Measurements from ENCODE around the gene SMAD3. TPM values are rescaled to one million over a fixed set of nuclear protein-coding genes. Genes with fewer than 3 reads are reported as not detected.

SMAD3 gene
- total RNA-seq, 1 donor: 67.8 TPM

DNA sequence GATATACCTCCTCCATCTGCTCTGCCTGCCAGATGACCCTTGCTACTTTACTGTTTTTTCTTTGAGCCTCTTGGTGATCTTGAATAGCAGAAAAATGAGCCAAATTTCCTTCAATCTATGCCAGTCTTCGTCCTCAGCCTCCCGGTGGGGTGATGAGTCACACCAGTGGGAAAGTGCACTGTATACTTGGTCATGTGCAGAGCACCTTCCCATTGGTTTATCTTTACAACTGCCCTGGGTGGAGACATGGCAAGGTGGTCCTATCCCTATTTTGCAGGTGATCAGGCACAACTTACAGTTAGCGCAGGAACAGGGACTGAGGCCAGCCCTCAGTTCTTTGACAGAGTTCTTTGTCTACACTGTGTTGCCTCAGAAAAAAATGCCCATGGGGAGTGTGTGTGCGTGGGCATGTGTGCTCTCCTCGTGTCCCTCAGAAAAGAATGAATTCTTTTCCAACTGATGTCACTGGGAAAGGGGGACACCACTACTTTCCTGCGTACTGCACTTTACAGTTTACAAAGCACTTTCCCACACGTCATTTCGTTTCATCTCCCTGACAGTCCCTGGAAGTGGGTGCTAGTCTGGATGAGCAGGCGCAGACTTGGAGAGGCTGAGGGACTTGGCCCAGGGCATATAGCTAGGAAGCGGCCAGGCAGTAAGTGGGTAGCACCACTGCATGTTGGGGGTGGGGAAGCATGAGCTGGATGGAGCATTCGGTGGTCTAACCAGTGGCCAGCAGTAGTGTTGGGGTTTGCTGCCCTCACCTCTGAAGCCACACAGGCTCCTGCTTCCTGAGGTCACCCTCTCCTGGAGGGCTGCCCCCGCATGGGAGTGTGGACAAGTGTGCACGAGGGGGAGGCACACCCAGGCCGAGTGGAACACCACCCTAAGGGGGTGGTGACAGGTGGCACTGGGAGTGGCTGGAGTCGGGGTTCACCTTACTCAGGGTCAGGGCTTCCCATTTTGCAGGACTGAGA lies 24.1 kb downstream of the SMAD3 start:
- DNase-seq (ENCODE audit: low read depth): no peak
- TF ChIP-seq, protein P1, sequence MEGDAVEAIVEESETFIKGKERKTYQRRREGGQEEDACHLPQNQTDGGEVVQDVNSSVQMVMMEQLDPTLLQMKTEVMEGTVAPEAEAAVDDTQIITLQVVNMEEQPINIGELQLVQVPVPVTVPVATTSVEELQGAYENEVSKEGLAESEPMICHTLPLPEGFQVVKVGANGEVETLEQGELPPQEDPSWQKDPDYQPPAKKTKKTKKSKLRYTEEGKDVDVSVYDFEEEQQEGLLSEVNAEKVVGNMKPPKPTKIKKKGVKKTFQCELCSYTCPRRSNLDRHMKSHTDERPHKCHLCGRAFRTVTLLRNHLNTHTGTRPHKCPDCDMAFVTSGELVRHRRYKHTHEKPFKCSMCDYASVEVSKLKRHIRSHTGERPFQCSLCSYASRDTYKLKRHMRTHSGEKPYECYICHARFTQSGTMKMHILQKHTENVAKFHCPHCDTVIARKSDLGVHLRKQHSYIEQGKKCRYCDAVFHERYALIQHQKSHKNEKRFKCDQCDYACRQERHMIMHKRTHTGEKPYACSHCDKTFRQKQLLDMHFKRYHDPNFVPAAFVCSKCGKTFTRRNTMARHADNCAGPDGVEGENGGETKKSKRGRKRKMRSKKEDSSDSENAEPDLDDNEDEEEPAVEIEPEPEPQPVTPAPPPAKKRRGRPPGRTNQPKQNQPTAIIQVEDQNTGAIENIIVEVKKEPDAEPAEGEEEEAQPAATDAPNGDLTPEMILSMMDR (IDR thresholded peaks at IDR 0.05; ENCODE audit: insufficient read depth, low read depth, low read length): no peak
- H3K4me3 ChIP-seq (ENCODE audit: low read depth, low read length): no peak overlapping the region

DNA sequence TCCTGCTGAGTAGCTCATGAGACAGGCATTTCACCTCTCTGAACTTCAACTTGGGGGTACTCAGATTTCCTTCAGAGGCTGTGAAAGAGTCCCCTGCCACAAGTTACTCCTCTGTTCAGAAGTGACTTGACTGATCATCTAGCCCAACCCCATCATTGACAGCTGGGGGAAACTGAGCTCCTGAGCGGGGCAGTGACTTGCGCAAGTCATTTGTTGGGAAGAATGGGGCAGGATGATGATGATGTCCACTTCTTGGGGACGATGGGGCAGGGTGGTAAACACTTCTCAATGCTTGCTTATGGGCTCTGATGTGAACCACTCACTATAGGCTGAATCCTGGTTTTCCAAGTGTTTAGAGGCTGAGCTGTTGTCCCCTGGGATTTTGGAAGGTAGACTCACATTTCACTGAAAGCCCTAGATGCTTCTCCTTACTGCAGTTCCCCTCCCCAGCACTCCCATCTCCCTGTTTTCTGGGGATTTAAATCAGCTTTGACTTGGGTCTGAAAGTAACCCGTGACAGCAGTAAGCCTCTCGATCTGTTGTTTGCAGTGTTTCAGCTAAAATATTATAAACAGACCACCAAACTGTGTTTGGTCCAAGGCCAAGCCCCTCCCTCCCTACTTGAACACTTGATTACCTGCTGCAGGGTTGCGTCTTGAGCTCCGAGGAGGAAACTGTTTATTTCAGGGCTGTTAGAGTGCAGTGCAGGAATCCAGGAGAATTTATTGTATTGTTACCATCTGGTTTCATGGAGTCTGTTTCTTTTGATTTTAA lies 25.1 kb downstream of the SMAD3 start:
- TF ChIP-seq, protein P1 (IDR thresholded peaks at IDR 0.05; ENCODE audit: insufficient read depth, low read depth, low read length): no peak
- no peak overlapping the region for H3K4me3 ChIP-seq (ENCODE audit: low read depth, low read length)
- DNase-seq (ENCODE audit: low read depth): peak; percentile 61

DNA sequence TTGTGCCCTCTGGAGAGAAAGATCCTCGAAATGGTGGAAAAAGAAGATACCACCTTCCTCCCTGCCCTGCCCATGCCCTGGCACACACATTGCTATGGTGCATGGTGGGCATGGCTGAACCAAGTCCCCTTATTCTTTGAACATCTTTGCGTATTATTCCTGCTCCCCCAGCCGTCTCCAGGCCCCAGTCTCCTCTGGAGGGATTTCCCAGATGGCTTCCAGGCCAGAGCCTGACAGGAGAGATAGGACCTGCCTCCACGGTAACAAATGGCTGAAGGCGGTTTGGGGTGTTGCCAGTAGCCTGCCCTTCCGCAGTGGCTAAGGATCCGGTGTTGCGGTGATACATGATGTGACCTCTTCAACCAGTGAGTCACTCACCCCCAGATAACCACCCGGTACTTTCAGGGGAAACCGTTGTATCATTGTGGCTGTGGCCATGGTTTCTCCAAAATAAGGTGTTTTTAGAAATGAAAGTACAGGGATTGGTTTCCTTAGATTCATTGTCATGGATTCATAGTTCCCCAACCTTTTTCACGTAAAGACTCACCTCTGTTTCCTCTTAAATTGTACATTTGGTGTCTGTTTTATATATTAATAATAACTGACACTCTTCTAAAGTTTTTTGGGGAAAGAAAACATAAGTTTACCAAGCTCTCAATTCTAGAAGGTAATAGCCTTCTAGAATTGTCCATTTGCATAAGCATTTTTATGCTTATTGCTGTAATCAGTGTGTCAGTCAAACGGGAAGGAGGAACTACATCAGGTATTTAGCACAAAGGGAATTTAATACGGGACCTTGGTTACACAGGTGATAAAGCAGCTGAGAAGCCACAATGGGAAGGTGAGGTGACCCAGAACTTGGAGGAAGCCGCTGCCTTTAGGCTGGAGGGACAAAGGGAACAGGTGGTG lies 25.9 kb downstream of the SMAD3 start:
- peak overlapping the region; percentile 14 for H3K4me3 ChIP-seq (ENCODE audit: low read depth, low read length)
- TF ChIP-seq, protein P1 (IDR thresholded peaks at IDR 0.05; ENCODE audit: insufficient read depth, low read depth, low read length): no peak
- DNase-seq (ENCODE audit: low read depth): peak; percentile 97

DNA sequence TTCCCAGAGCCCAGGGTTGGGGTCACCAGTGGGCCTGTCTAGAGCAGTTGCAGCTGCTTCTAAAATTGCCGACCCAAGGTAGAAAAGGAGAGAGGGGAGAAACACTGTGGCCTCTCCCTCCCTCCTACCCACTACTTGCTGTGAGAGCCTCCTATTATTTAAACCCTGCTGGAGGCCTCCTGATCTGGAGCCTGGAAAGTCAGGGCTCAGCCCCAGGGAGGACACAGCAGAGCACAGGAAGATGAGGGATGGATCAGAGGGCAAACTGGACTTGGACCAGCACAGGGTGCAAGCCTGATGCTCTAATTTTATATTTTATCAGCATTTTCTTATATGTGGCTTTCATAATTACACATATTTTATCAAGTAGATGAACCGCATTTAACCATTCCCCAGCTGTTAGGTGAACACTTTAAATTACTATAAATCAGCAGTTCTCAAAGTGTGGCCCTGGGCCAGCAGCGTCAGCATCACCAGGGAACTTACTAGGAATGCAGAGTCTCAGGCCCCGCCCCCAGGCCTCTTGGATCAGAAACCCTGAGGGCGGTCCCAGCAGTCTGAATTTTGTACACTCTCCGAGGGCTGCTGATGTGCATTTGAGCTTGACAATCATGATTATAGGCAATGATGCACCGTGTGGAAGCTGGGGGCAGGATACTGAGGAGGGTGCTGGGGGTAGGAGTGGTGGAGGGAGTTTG lies 26.7 kb downstream of the SMAD3 start:
- no peak for DNase-seq (ENCODE audit: low read depth)
- H3K4me3 ChIP-seq (ENCODE audit: low read depth, low read length): no peak overlapping the region
- TF ChIP-seq, protein P1 (IDR thresholded peaks at IDR 0.05; ENCODE audit: insufficient read depth, low read depth, low read length): no peak

DNA sequence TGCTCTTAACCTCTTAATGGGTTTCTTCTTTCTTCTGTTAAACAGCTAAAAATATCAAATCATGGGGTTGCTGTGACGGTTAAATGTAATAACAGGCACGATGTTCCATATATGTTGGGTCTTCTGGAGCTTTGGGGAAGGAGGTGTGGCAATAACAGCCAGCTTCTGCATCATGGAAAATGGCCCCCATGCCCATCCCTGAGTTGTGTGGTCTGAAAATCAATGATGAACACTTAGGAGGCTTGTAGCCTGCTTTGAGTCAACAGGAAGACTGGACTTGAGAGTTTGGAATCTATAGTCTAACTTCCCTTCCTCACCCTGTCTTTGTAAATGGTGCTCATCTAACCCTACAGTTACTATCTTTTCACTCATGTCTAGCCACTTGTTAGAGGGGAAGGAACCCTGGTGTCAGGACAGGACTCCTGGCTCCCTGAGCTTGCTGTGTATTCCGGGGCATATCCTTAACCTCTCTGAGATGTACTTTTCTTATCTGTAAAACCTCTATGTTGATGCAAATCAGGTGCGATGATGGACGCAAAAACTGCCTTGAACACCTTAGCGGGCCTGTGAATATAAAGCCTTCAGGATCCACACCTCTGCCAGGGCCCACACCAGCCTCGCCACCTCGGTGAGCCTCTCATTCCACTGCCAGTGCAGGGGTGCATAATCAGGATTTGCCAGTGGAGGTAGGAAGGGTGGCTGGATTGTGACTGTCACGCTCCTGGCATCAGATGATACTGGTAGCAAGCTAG lies 27.5 kb downstream of the SMAD3 start:
- H3K4me3 ChIP-seq (ENCODE audit: low read depth, low read length): no peak overlapping the region
- DNase-seq (ENCODE audit: low read depth): no peak
- TF ChIP-seq, protein P1 (IDR thresholded peaks at IDR 0.05; ENCODE audit: insufficient read depth, low read depth, low read length): no peak
